BJ (cell line): ENCODE measurements around the gene CKLF. TPM values are rescaled to one million over a fixed set of nuclear protein-coding genes. Genes with fewer than 3 reads are reported as not detected.

Experiments used
- CTCF ChIA-PET: fragments of 350-600 bp; formaldehyde crosslinking; extraction: SDS; loops from one replicate; lab custom pipeline; 2021; ENCODE audit warnings: antibody characterized with exemption, inconsistent platforms; lab: Yijun Ruan, JAX
- POLR2A ChIA-PET: fragments of 300-600 bp; sonication (Branson Sonifier 250); formaldehyde crosslinking; extraction: SDS; loops from one replicate; lab custom pipeline; 2021; ENCODE audit warnings: antibody characterized with exemption; lab: Charles Lee
- DNase-seq: peaks from one replicate; pipeline ENCODE4 v3.0.0-alpha.2; 2011; ENCODE audit warnings: low read depth
- H3K27me3 ChIP-seq: 2 replicates; pipeline ENCODE4 v1.6.0; 2011; ENCODE audit warnings: low read length; ENCODE audit not compliant: control insufficient read depth, insufficient read depth
- H3K36me3 ChIP-seq: 2 replicates; pipeline ENCODE4 v1.5.1; 2011; ENCODE audit warnings: low read length; ENCODE audit not compliant: control insufficient read depth, insufficient read depth
- H3K4me3 ChIP-seq: 2 replicates; pipeline ENCODE4 v1.5.1; 2011; ENCODE audit warnings: low read depth, mild to moderate bottlenecking, control low read depth, low read length
- CTCF ChIP-seq: IDR thresholded peaks from 2 replicates; pipeline ENCODE4 v1.5.1; 2011; ENCODE audit warnings: low read depth, mild to moderate bottlenecking, control low read depth, inconsistent platforms, low read length, moderate library complexity; ENCODE audit not compliant: insufficient read depth
- polyA plus RNA-seq: library from polyadenylated mRNA; depleted of rRNA; stranded (reverse); fragments of >200 nt; gene quantifications from 2 replicates; pipeline ENCODE4 v1.2.3, GENCODE V29; 2011

The CKLF gene
- polyA plus RNA-seq, 1 experiment: 60.8 TPM

- CTCF ChIA-PET: interaction anchor here (0.5 to 1.5 kb wide), 15 partner anchors 10 to 916 kb away, joined by 3 to 12 read pairs (median 4); no protein-coding TSS in a partner anchor
- no peaks in the 10 kb centered on the region for H3K27me3 ChIP-seq
- no peak for DNase-seq
- peak; percentile 61 for TF ChIP-seq CTCF
- POLR2A ChIA-PET: no interaction called here
- no peak overlapping the region for H3K4me3 ChIP-seq
- peaks cover 9% of the 10 kb centered on the region for H3K36me3 ChIP-seq
Measured at GRCh38 chr16:66515596-66516508, 36.5 kb upstream of the CKLF start.

DNA sequence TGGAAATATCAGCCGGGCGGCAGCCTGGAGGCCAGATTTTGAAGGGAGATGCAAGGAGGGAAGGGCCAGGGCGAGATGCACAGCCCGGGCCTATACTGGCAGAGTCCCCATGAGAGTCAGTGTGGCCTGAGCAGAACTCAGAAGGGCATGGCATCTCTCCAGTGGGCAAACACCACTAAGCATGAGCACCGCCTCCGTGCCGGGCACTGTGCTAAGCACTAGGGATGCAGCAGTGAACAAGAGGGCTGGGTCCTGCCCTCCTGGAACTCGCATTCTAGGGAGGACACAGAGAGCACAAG is 35.9 kb upstream of the CKLF start:
- H3K27me3 ChIP-seq: no peaks in the 10 kb centered on the region

GRCh38 chr16:66516808-66517585 is 35.4 kb upstream of the CKLF start:
- ChIA-PET CTCF (interaction anchor here (1.4 kb wide), 1 partner anchor 110 kb away, joined by 5 read pairs; no protein-coding TSS in a partner anchor), POLR2A (no interaction called here)
- DNase-seq: peak; percentile 95

More for the DNA sequence above, 35.9 kb upstream of the CKLF start:
- no peak for TF ChIP-seq CTCF
- Histone ChIP-seq H3K36me3 (peaks cover 10% of the 10 kb centered on the region), H3K4me3 (no peak overlapping the region)
- ChIA-PET POLR2A (no interaction called here), CTCF (interaction anchor here (1.2 to 1.5 kb wide), 7 partner anchors 29 to 111 kb away, joined by 4 to 12 read pairs (median 5); no protein-coding TSS in a partner anchor)
- no peak for DNase-seq

DNA sequence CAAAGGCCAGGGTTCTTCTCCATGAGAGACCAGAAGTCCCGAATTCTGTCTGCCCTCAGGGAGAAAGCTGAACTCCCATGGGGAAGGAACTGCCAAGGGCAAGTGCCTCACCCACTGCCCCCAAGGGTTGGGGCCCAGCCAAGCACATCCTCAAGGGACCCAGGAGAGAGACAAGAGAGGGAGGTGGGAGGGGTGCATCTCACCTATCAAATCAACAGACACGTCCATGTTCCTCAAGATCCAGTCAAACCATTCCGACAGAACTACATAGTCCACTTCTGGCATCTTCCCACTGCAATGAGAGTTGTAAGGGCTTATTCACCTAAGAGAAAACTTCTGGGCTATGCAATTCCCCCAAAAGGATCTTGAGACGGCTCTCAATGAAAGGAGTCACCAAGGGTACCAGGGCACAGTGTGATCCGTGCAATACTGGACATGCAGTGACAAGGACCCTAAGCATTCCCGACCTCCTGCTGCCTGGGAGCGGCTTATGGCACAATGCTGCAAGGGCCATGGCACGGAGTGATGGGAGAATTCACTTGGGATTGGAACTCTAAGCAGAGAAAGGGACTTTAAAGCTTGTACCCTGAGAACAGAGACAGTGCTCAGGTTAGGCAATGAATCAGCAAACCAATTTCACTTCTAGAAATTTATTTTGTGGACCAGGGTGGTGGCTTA is 34.7 kb upstream of the CKLF start:
- POLR2A ChIA-PET: no interaction called here

More at GRCh38 chr16:66516808-66517585, 35.4 kb upstream of the CKLF start:
- no peak for TF ChIP-seq CTCF
- no peak overlapping the region for H3K4me3 ChIP-seq
- H3K36me3 ChIP-seq: peaks cover 10% of the 10 kb centered on the region
- H3K27me3 ChIP-seq: no peaks in the 10 kb centered on the region

More for the DNA sequence above, 34.7 kb upstream of the CKLF start:
- Histone ChIP-seq H3K27me3 (no peaks in the 10 kb centered on the region), H3K4me3 (no peak overlapping the region), H3K36me3 (peaks cover 10% of the 10 kb centered on the region)
- TF ChIP-seq CTCF: no peak
- CTCF ChIA-PET: interaction anchor here (1.4 kb wide), 1 partner anchor 111 kb away, joined by 5 read pairs; no protein-coding TSS in a partner anchor
- DNase-seq: no peak
